Kasumi-1 (cell line): ENCODE results near the gene GRB10.

ENCODE experiments used
- DNase-seq, 2 experiments: peaks; one replicate each; lab custom pipeline; 2025; lab: John Stamatoyannopoulos, UW

GRB10 gene

GRCh38 chr7:50544992-50545391, 237.7 kb downstream of the GRB10 start:
- DNase-seq = no peak

GRCh38 chr7:50543776-50544442, 238.8 kb downstream of the GRB10 start:
- DNase-seq = no peak

GRCh38 chr7:50542132-50542531, 240.6 kb downstream of the GRB10 start:
- no peak for DNase-seq

- DNase-seq = no peak
Measured at GRCh38 chr7:50540785-50541579, 241.7 kb downstream of the GRB10 start.
